A673 (cell line): ENCODE measurements around the gene HERC2.
"Not testable (repeated sequence)": the region's sequence is repeated elsewhere in the genome, so short reads cannot be mapped to it uniquely, and the experiment has no call there.

ENCODE experiments used
- CTCF ChIP-seq: fragments of 300-800, 200-600 bp; sonication (generic); conservative IDR thresholded peaks from 2 replicates; pipeline ENCODE4 v1.5.1; 2017; ENCODE audit warnings: low read depth, mild to moderate bottlenecking, antibody characterized with exemption, low read length, moderate library complexity, mixed read lengths
- EZH2 ChIP-seq: fragments of 200-600 bp; sonication (generic); IDR thresholded peaks from 2 replicates; pipeline ENCODE4 v1.6.1; 2017; ENCODE audit warnings: borderline replicate concordance, low read depth, mild to moderate bottlenecking, mixed read lengths, antibody characterized with exemption, low read length; ENCODE audit not compliant: poor library complexity, severe bottlenecking

- not testable (repeated sequence) for TF ChIP-seq EZH2, CTCF
Measured at GRCh38 chr15:28151864-28152537, 170.0 kb downstream of the HERC2 start.
